H9 (cell line): ENCODE data around the gene PKNOX2. TPM values are rescaled to one million over a fixed set of nuclear protein-coding genes. Genes with fewer than 3 reads are reported as not detected.

Experiments used
- DNase-seq: peaks from one replicate; pipeline ENCODE4 v3.0.0-alpha.2; 2017
- H2AFZ ChIP-seq: one replicate; pipeline ENCODE4 v1.6.1; 2013; ENCODE audit warnings: mild to moderate bottlenecking, low read length, control low read depth, moderate library complexity
- H2AK5ac ChIP-seq: 2 replicates; pipeline ENCODE4 v1.6.1; 2013; ENCODE audit warnings: low read length, control low read depth, mixed read lengths; ENCODE audit not compliant: insufficient read length
- H2BK120ac ChIP-seq: one replicate; pipeline ENCODE4 v1.6.1; 2013; ENCODE audit warnings: low read depth, mild to moderate bottlenecking, low read length, control low read depth, inconsistent platforms; ENCODE audit not compliant: poor library complexity, severe bottlenecking
- H2BK12ac ChIP-seq: 2 replicates; pipeline ENCODE4 v1.6.1; 2013; ENCODE audit warnings: low read length, control low read depth, mixed read lengths, low read depth; ENCODE audit not compliant: insufficient read length
- H2BK15ac ChIP-seq: 2 replicates; pipeline ENCODE4 v1.6.1; 2013; ENCODE audit warnings: low read depth, low read length, control low read depth
- H2BK20ac ChIP-seq: one replicate; pipeline ENCODE4 v1.6.1; 2013; ENCODE audit warnings: low read depth, mild to moderate bottlenecking, low read length, control low read depth, inconsistent platforms; ENCODE audit not compliant: poor library complexity, severe bottlenecking
- H2BK5ac ChIP-seq: 2 replicates; pipeline ENCODE4 v1.6.1; 2013; ENCODE audit warnings: low read length, control low read depth, mixed read lengths; ENCODE audit not compliant: insufficient read length
- H3K14ac ChIP-seq: 2 replicates; pipeline ENCODE4 v1.6.1; 2013; ENCODE audit warnings: low read length, control low read depth; ENCODE audit not compliant: insufficient read depth
- H3K18ac ChIP-seq: 2 replicates; pipeline ENCODE4 v1.6.1; 2013; ENCODE audit warnings: low read depth, mild to moderate bottlenecking, mixed read lengths, low read length, control low read depth; ENCODE audit not compliant: insufficient read length
- H3K23ac ChIP-seq: 2 replicates; pipeline ENCODE4 v1.6.1; 2013; ENCODE audit warnings: low read length, control low read depth, mixed read lengths, low read depth; ENCODE audit not compliant: insufficient read length
- H3K23me2 ChIP-seq: 2 replicates; pipeline ENCODE4 v1.6.1; 2013; ENCODE audit warnings: low read depth, mild to moderate bottlenecking, mixed read lengths, low read length, control low read depth; ENCODE audit not compliant: insufficient read length, poor library complexity, severe bottlenecking
- H3K27ac ChIP-seq: 2 replicates; pipeline ENCODE4 v1.5.1; 2013; ENCODE audit warnings: low read length, control low read depth, mixed read lengths, low read depth; ENCODE audit not compliant: insufficient read length
- H3K27me3 ChIP-seq: 2 replicates; pipeline ENCODE4 v1.6.1; 2013; ENCODE audit warnings: low read length, control low read depth, inconsistent platforms; ENCODE audit not compliant: insufficient read depth
- H3K4ac ChIP-seq: 2 replicates; pipeline ENCODE4 v1.6.1; 2013; ENCODE audit warnings: low read depth, mild to moderate bottlenecking, control low read depth, inconsistent platforms, low read length, moderate library complexity
- H3K4me1 ChIP-seq: 2 replicates; pipeline ENCODE4 v1.6.1; 2013; ENCODE audit warnings: low read length, control low read depth, inconsistent platforms; ENCODE audit not compliant: insufficient read depth
- H3K4me2 ChIP-seq: 2 replicates; pipeline ENCODE4 v1.6.1; 2013; ENCODE audit warnings: low read length, control low read depth, mixed read lengths; ENCODE audit not compliant: insufficient read length, insufficient read depth
- H3K56ac ChIP-seq: 2 replicates; pipeline ENCODE4 v1.6.1; 2013; ENCODE audit warnings: low read depth, mild to moderate bottlenecking, mixed read lengths, low read length, control low read depth; ENCODE audit not compliant: insufficient read length
- H3K79me1 ChIP-seq: 2 replicates; pipeline ENCODE4 v1.6.1; 2013; ENCODE audit warnings: low read depth, mild to moderate bottlenecking, moderate library complexity, low read length, control low read depth, inconsistent platforms; ENCODE audit not compliant: insufficient read depth, poor library complexity, severe bottlenecking
- H3K79me2 ChIP-seq: 2 replicates; pipeline ENCODE4 v1.6.1; 2013; ENCODE audit warnings: low read length, control low read depth, inconsistent platforms; ENCODE audit not compliant: insufficient read depth
- H3K9ac ChIP-seq: 2 replicates; pipeline ENCODE4 v1.6.1; 2013; ENCODE audit warnings: low read length, control low read depth, mixed read lengths; ENCODE audit not compliant: insufficient read length; ENCODE audit errors: extremely low read depth
- H3K9me3 ChIP-seq: one replicate; pipeline ENCODE4 v1.6.1; 2013; ENCODE audit warnings: low read depth, low read length, inconsistent platforms; ENCODE audit not compliant: control insufficient read depth
- H3T11ph ChIP-seq: one replicate; pipeline ENCODE4 v1.6.1; 2013; ENCODE audit warnings: mild to moderate bottlenecking, low read length, control low read depth, inconsistent platforms
- H4K20me1 ChIP-seq: one replicate; pipeline ENCODE4 v1.6.1; 2013; ENCODE audit not compliant: control insufficient read depth, insufficient read length, insufficient read depth
- H4K5ac ChIP-seq: 2 replicates; pipeline ENCODE4 v1.6.1; 2013; ENCODE audit warnings: low read depth, mild to moderate bottlenecking, mixed read lengths, low read length, control low read depth; ENCODE audit not compliant: insufficient read length
- H4K8ac ChIP-seq: replicated peaks from 2 replicates; pipeline ENCODE4 v1.6.1; 2013; ENCODE audit warnings: low read length, control low read depth, mixed read lengths, low read depth; ENCODE audit not compliant: insufficient read length
- H4K91ac ChIP-seq: 2 replicates; pipeline ENCODE4 v1.6.1; 2013; ENCODE audit warnings: low read depth, mild to moderate bottlenecking, moderate library complexity, mixed read lengths, low read length, control low read depth; ENCODE audit not compliant: insufficient read length
- H3K27ac Mint-ChIP-seq, 3 experiments: 2 replicates in 2 of 3; 3 replicates in 1 of 3; pipeline ENCODE4 v1.8.0; 2020 to 2021; ENCODE audit warnings: mixed read lengths in 3 of 3, mild to moderate bottlenecking in 1 of 3, moderate library complexity in 1 of 3
- H3K27me3 Mint-ChIP-seq: 2 replicates; pipeline ENCODE4 v1.8.0; 2021; ENCODE audit warnings: low read depth, mild to moderate bottlenecking, moderate library complexity, mixed read lengths
- H3K36me3 Mint-ChIP-seq, 3 experiments: 2 replicates in 2 of 3; 3 replicates in 1 of 3; pipeline ENCODE4 v1.8.0; 2020 to 2021; ENCODE audit warnings: low read depth in 3 of 3, mixed read lengths in 3 of 3; ENCODE audit not compliant: insufficient read depth in 1 of 3
- H3K4me1 Mint-ChIP-seq, 2 experiments: 2 replicates each; pipeline ENCODE4 v1.8.0; 2020; ENCODE audit warnings: mixed read lengths in 2 of 2
- H3K4me3 Mint-ChIP-seq, 2 experiments: 2 replicates in 1 of 2; 3 replicates in 1 of 2; pipeline ENCODE4 v1.8.0; 2020 to 2021; ENCODE audit warnings: mild to moderate bottlenecking in 2 of 2, mixed read lengths in 2 of 2, moderate library complexity in 1 of 2
- H3K9me3 Mint-ChIP-seq, 2 experiments: 2 replicates in 1 of 2; 3 replicates in 1 of 2; pipeline ENCODE4 v1.8.0; 2020; ENCODE audit warnings: mild to moderate bottlenecking in 2 of 2, mixed read lengths in 2 of 2, moderate library complexity in 1 of 2
- WGBS: extraction: QIAGEN DNeasy Blood & Tissue Kit; methylation state at CpG from one replicate; pipeline ENCODE4 v1.1.7; 2013; ENCODE audit warnings: missing lambda C conversion rate, low lambda C conversion rate, mixed read lengths; ENCODE audit not compliant: insufficient read length; ENCODE audit errors: extremely low coverage; 5-methylcytosine and 5-hydroxymethylcytosine counted together
- total RNA-seq: library from RNA; stranded (reverse); gene quantifications from 2 replicates; pipeline ENCODE4 v1.2.1, GENCODE V29; 2021
- TF ChIP-seq, protein P1 (sequence below): fragments of 200-600 bp; sonication (generic); conservative IDR thresholded peaks from 3 replicates; pipeline ENCODE4 v1.8.0; 2021; ENCODE audit warnings: antibody characterized with exemption, mild to moderate bottlenecking

The PKNOX2 gene
- total RNA-seq, 1 experiment from 2014 or later = 1.3 TPM

DNA sequence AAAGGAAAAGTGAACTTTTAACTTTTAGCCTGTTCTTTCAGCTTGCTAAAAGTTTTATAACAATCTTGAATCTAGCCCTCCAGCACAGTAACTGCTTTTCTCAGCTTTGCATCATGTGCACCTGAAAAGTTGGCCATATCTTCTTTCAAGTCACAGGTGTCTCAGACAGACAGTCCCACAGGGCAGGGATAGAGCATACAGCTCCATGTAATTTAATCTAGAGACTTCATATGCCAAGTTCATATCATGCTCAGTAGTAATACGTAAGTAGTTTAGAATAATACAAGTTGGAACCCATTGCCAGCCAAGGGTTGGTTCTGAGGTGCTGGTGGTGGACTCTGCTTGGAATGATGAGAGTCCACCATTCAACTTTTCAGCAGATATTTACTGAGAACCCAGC lies 68.6 kb downstream of the PKNOX2 start:
- Histone ChIP-seq H3K4me2 (no peak overlapping the region), H3K23ac (no peak overlapping the region), H4K20me1 (peaks cover 2% of the 10 kb centered on the region), H2BK120ac (no peak overlapping the region), H2BK15ac (no peak overlapping the region), H2AFZ (no peak overlapping the region), H4K8ac (no peak overlapping the region), H3K18ac (no peak overlapping the region), H2AK5ac (no peak overlapping the region), H3K23me2 (no peaks in the 10 kb centered on the region), H3K9ac (no peak overlapping the region), H3K27me3 (no peaks in the 10 kb centered on the region), H4K91ac (no peak overlapping the region), H2BK12ac (no peak overlapping the region), H3K27ac (no peak overlapping the region), H3K56ac (no peak overlapping the region), H3K79me1 (no peaks in the 10 kb centered on the region), H3K14ac (no peak overlapping the region), H2BK20ac (no peak overlapping the region), H4K5ac (no peak overlapping the region), H3K4ac (no peak overlapping the region), H3K79me2 (no peaks in the 10 kb centered on the region), H3T11ph (no peak overlapping the region), H3K4me1 (peaks cover 13% of the 10 kb centered on the region; the same call in 1 of the 2 replicates), H3K9me3 (no peaks in the 10 kb centered on the region), H2BK5ac (no peak overlapping the region)
- H3K27me3 Mint-ChIP-seq = peaks cover 9% of the 10 kb centered on the region
- DNase-seq = no peak
- H3K4me3 Mint-ChIP-seq = no peak overlapping the region
- peaks cover 0 to 5% (median 0%) of the 10 kb centered on the region in 3 experiments; a peak in 1 of 7 replicates for H3K36me3 Mint-ChIP-seq
- no peak overlapping the region for H3K27ac Mint-ChIP-seq
- TF ChIP-seq, protein P1, sequence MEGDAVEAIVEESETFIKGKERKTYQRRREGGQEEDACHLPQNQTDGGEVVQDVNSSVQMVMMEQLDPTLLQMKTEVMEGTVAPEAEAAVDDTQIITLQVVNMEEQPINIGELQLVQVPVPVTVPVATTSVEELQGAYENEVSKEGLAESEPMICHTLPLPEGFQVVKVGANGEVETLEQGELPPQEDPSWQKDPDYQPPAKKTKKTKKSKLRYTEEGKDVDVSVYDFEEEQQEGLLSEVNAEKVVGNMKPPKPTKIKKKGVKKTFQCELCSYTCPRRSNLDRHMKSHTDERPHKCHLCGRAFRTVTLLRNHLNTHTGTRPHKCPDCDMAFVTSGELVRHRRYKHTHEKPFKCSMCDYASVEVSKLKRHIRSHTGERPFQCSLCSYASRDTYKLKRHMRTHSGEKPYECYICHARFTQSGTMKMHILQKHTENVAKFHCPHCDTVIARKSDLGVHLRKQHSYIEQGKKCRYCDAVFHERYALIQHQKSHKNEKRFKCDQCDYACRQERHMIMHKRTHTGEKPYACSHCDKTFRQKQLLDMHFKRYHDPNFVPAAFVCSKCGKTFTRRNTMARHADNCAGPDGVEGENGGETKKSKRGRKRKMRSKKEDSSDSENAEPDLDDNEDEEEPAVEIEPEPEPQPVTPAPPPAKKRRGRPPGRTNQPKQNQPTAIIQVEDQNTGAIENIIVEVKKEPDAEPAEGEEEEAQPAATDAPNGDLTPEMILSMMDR = no peak
- no peaks in the 10 kb centered on the region for H3K9me3 Mint-ChIP-seq
- H3K4me1 Mint-ChIP-seq = peaks cover 35 to 36% of the 10 kb centered on the region in 2 experiments
- WGBS = no CpG with 5 or more reads among the region's 1 CpG
